D721Med (cell line): ENCODE results near the gene SVOPL.

ENCODE experiments used
- DNase-seq: peaks from one replicate; pipeline ENCODE4 v3.0.0; 2011; ENCODE audit warnings: low spot score; ENCODE audit not compliant: insufficient read length
- FAIRE-seq: peaks from 2 replicates; lab custom pipeline; 2011; peaks lifted over from hg19 to GRCh38; lab: Jason Lieb, UNC
- TF ChIP-seq, protein P1 (sequence below): IDR thresholded peaks from 2 replicates; pipeline ENCODE4 v1.5.1; 2012; ENCODE audit warnings: mild to moderate bottlenecking, control low read depth; ENCODE audit not compliant: insufficient read depth; ENCODE audit errors: missing control alignments

SVOPL gene

DNA sequence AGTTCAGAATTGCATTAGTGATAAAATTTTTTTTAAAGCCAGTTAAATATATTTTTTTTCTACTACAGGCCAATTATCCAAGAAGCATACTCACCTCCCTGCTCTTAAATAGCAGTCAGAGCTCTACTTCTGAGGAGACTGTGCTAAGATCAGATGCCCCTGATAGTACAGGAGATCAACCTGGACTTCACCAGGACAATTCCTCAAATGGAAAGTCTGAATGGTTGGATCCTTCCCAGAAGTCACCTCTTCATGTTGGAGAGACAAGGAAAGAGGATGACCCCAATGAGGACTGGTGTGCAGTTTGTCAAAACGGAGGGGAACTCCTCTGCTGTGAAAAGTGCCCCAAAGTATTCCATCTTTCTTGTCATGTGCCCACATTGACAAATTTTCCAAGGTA, 122.0 kb downstream of the SVOPL start:
- TF ChIP-seq, protein P1, sequence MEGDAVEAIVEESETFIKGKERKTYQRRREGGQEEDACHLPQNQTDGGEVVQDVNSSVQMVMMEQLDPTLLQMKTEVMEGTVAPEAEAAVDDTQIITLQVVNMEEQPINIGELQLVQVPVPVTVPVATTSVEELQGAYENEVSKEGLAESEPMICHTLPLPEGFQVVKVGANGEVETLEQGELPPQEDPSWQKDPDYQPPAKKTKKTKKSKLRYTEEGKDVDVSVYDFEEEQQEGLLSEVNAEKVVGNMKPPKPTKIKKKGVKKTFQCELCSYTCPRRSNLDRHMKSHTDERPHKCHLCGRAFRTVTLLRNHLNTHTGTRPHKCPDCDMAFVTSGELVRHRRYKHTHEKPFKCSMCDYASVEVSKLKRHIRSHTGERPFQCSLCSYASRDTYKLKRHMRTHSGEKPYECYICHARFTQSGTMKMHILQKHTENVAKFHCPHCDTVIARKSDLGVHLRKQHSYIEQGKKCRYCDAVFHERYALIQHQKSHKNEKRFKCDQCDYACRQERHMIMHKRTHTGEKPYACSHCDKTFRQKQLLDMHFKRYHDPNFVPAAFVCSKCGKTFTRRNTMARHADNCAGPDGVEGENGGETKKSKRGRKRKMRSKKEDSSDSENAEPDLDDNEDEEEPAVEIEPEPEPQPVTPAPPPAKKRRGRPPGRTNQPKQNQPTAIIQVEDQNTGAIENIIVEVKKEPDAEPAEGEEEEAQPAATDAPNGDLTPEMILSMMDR: no peak
- FAIRE-seq (no peak), DNase-seq (no peak)

DNA sequence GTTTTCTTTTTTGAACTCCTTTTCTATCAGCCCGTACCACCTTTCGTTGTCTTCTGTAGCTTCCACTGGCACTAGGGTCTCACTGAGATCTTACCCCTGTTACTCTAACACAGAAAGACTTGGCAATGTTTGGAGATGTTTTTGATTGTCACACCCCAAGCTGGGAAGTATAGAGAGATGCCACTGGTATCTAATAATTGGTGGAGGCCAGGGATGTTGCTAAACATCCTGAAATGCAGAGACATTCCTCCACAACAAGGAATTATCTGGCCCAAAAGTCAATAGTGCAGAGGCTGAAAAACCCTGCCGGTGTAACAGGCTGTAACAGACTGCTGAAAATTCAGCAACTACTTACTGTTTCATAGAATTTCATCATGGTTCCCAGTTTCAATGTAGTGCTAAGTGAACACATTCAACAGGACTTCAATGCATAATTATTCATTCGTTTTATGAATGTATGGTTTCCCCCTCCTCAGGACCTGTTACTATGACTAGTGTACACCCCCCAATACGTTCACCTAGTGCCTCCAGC, 125.2 kb downstream of the SVOPL start:
- FAIRE-seq: no peak
- TF ChIP-seq, protein P1: no peak
- no peak for DNase-seq

DNA sequence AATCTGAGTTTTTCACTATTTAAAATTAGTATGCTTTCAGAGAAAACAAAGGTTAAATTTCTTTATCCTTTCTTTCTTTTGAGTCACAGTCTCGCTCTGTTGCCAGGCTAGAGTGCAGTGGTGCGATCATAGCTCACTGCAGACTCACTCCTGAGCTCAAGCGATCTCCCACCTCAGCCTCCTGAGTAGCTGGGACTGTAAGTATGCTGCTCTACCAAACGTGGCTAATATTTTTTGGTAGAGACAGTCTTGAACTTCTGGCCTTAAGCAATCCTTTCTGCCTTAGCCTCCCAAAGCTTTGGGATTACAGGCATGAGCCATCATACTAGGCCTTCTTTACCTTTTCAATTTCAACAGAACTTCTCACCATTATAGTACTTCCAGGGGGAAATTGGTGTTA, 127.4 kb downstream of the SVOPL start:
- FAIRE-seq (no peak), DNase-seq (no peak)
- TF ChIP-seq, protein P1: no peak

DNA sequence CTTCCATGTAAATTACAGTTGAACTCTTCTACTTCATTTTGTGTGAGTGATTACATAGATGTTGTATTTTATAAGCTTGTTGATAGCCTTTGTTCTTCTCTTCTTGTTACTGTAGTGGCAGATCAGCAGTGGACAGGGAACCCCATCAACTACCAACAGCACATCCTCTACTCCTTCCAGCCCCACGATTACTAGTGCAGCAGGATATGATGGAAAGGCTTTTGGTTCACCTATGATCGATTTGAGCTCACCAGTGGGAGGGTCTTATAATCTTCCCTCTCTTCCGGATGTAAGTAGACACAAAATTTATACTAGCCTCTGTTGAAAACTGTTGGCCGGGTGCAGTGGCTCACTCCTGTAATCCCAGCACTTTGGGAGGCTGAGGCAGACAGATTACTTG, 130.4 kb downstream of the SVOPL start:
- DNase-seq (no peak), FAIRE-seq (no peak)
- TF ChIP-seq, protein P1: no peak

DNA sequence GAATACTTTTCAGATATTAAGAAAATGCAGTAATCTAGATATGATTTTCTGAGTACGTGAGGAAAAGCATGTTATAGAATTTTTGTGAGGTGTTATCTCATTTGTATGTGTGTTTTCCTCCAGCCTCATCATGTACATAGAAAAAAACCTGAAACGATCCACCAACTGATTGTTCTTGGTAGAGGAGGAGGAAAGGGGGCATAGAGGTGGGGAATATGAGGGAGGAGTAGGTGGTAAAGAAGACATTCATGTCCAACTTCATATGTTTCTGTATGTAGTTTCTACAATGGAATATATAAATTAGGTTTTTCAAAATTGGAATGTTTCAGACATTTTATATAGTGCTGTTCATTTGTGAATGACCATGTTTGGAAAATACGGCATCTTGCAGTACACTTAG, 131.7 kb downstream of the SVOPL start:
- TF ChIP-seq, protein P1: no peak
- FAIRE-seq: no peak

DNA sequence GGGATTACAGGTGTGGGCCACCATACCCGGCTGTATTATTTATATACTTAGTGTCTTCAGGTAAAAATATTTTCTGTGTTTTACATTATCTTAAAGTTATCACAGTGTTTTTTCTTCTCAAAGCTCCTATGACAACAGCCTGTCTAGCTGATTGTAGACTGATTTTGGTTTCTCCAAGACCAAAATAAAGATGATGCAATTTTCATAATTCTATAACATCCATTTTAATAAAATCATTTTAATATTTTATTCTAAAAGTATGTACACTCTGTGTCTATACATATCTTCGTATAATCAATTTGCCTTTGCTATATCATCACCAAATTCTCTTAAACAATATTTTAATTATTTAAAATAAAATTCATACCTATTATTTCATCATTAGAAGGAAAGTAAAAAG, 132.5 kb downstream of the SVOPL start:
- DNase-seq: no peak
- no peak for FAIRE-seq
- TF ChIP-seq, protein P1: no peak

More for the DNA sequence above, 131.7 kb downstream of the SVOPL start:
- no peak for DNase-seq

DNA sequence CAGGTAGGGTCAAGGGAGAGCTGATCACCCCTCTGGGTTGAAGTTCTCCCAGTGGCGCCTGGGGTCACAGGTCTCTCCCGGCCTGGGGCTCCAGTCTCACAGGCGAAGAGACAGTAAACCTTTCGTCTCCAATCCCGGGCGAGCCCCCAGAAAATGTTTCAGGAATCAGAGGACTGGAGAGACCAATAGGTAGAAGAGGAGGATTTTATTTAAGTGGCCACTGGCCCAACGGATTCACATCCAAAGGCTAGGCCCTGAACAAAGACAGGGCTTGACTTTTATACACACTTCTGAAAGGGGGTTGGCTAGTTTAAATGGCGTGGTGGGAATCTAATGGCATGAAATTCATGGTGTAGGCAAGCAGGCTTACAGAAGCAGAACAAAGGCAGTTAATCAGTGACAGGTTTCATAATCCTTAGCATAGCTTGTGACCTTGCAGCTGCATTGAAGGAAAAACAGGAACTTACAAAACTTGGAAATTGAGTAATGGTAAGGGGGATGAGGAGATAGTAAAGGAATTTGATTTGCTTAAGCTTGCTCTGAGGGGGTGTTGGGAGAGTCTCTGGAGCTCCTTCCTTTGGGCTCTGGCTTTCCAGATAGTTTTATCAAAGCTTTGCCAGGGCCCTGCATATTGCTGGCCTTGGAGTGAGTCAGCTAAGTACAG, 135.6 kb downstream of the SVOPL start:
- DNase-seq (no peak), FAIRE-seq (no peak)
- TF ChIP-seq, protein P1: no peak
